Endothelial cell of umbilical vein (primary cell): Measurements from ENCODE around the gene CACNA2D3. TPM values are rescaled to one million over a fixed set of nuclear protein-coding genes. Genes with fewer than 3 reads are reported as not detected.

ENCODE experiments used
- BruUV-seq: library from RNA; stranded (reverse); fragments of 400-500 nt; replicated peaks from 2 replicates; lab custom pipeline; 2021; lab: Mats Ljungman, UMichigan
- CTCF ChIA-PET: fragments of 300-600, 350-600 bp; sonication (Branson Sonifier 250); formaldehyde crosslinking; loops from one replicate; lab custom pipeline; 2021; ENCODE audit warnings: antibody characterized with exemption, inconsistent platforms; lab: Charles Lee
- POLR2A ChIA-PET: fragments of 300-600, 350-600 bp; sonication (Branson Sonifier 250); formaldehyde crosslinking; loops from one replicate; lab custom pipeline; 2021; ENCODE audit warnings: antibody characterized with exemption, inconsistent platforms; lab: Charles Lee
- DNase-seq: peaks from one replicate; pipeline ENCODE4 v3.0.0-alpha.2; 2011; ENCODE audit warnings: low read depth, low spot score
- FAIRE-seq: peaks from 2 replicates; lab custom pipeline; 2011; peaks lifted over from hg19 to GRCh38; lab: Jason Lieb, UNC
- H2AFZ ChIP-seq: 2 replicates; pipeline ENCODE4 v1.6.0; 2012; ENCODE audit warnings: low read depth, low read length, control low read depth, inconsistent platforms
- H3K27ac ChIP-seq: 2 replicates; pipeline ENCODE4 v1.5.1; 2011; ENCODE audit warnings: low read depth, mild to moderate bottlenecking, control low read depth, low read length, moderate library complexity; ENCODE audit not compliant: insufficient read depth
- H3K27me3 ChIP-seq, 2 experiments: 2 replicates each; pipeline versions ENCODE4 v1.6.0 to v1.6.1; 2011; ENCODE audit warnings: low read length in 2 of 2, mixed read lengths in 1 of 2; ENCODE audit not compliant: control insufficient read depth in 2 of 2, insufficient read depth in 2 of 2
- H3K36me3 ChIP-seq, 2 experiments: 2 replicates in 1 of 2; 3 replicates in 1 of 2; pipeline ENCODE4 v1.5.1; 2011; ENCODE audit warnings: low read length in 2 of 2, mild to moderate bottlenecking in 1 of 2, moderate library complexity in 1 of 2; ENCODE audit not compliant: control insufficient read depth in 2 of 2, insufficient read depth in 2 of 2; ENCODE audit errors: extremely low read depth in 1 of 2
- H3K4me1 ChIP-seq: 3 replicates; pipeline ENCODE4 v1.5.1; 2011; ENCODE audit warnings: mild to moderate bottlenecking, low read length; ENCODE audit not compliant: control insufficient read depth, insufficient read depth; ENCODE audit errors: extremely low read depth
- H3K4me2 ChIP-seq: 2 replicates; pipeline ENCODE4 v1.6.1; 2011; ENCODE audit warnings: low read length, control low read depth, mixed read lengths; ENCODE audit not compliant: insufficient read depth
- H3K4me3 ChIP-seq, 3 experiments: fragments of 200-600 bp in 1 of 3; sonication (generic), shearing (Covaris generic) in 1 of 3; replicated peaks in 1 of 3; 2 replicates each; pipeline ENCODE4 v1.5.1; 2011 to 2016; ENCODE audit warnings: control low read depth in 3 of 3, low read length in 3 of 3, mild to moderate bottlenecking in 2 of 3, inconsistent platforms in 1 of 3, low read depth in 1 of 3, moderate library complexity in 1 of 3; ENCODE audit not compliant: insufficient read depth in 1 of 3
- H3K79me2 ChIP-seq: 2 replicates; pipeline ENCODE4 v1.6.0; 2012; ENCODE audit warnings: low read length, inconsistent platforms; ENCODE audit not compliant: control insufficient read depth, insufficient read depth
- H3K9ac ChIP-seq: replicated peaks from 2 replicates; pipeline ENCODE3; 2011; ENCODE audit warnings: low read length, control low read depth; ENCODE audit not compliant: insufficient read depth; ENCODE audit errors: extremely low read depth
- H3K9me1 ChIP-seq: replicated peaks from 3 replicates; pipeline ENCODE4 v1.6.0; 2011; ENCODE audit warnings: mild to moderate bottlenecking, low read length; ENCODE audit not compliant: control insufficient read depth, insufficient read depth; ENCODE audit errors: extremely low read depth
- H3K9me3 ChIP-seq: replicated peaks from 2 replicates; pipeline ENCODE4 v1.5.1; 2012; ENCODE audit warnings: low read length, inconsistent platforms; ENCODE audit not compliant: control insufficient read depth, insufficient read depth
- H4K20me1 ChIP-seq: replicated peaks from 2 replicates; pipeline ENCODE3; 2011; ENCODE audit warnings: mild to moderate bottlenecking, low read length; ENCODE audit not compliant: control insufficient read depth, insufficient read depth; ENCODE audit errors: extremely low read depth
- CTCF ChIP-seq, 2 donors: IDR thresholded peaks; 1 replicate in 1 of 2; 2 replicates in 1 of 2; pipeline ENCODE4 v1.5.1; 2011; ENCODE audit warnings: low read length in 2 of 2, mild to moderate bottlenecking in 2 of 2, moderate library complexity in 2 of 2, control low read depth in 1 of 2, inconsistent platforms in 1 of 2, low read depth in 1 of 2; ENCODE audit not compliant: insufficient read depth in 1 of 2; ENCODE audit errors: extremely low read depth in 1 of 2
- EZH2 ChIP-seq: IDR thresholded peaks from 2 replicates; pipeline ENCODE4 v1.6.1; 2012; ENCODE audit warnings: borderline replicate concordance, low read depth, mild to moderate bottlenecking, moderate library complexity, low read length, inconsistent platforms; ENCODE audit not compliant: severe bottlenecking
- FOS ChIP-seq: IDR thresholded peaks from 2 replicates; pipeline ENCODE4 v1.6.1; 2011; ENCODE audit warnings: mild to moderate bottlenecking, low read length, moderate library complexity, borderline replicate concordance; ENCODE audit not compliant: insufficient read depth
- GATA2 ChIP-seq: IDR thresholded peaks from 2 replicates; pipeline ENCODE4 v1.7.0; 2011; ENCODE audit warnings: low read depth, mild to moderate bottlenecking, moderate library complexity, mixed read lengths, low read length; ENCODE audit not compliant: insufficient read length, insufficient read depth
- JUN ChIP-seq: IDR thresholded peaks from 2 replicates; pipeline ENCODE4 v1.6.1; 2011; ENCODE audit warnings: borderline replicate concordance, low read depth; ENCODE audit not compliant: insufficient read length, insufficient read depth
- MAX ChIP-seq: IDR thresholded peaks from 2 replicates; pipeline ENCODE4 v1.6.1; 2011; ENCODE audit not compliant: insufficient read depth, insufficient read length
- MYC ChIP-seq: IDR thresholded peaks from one replicate; pipeline ENCODE4 v1.6.1; 2011; ENCODE audit warnings: mild to moderate bottlenecking, low read depth, low read length
- POLR2A ChIP-seq: IDR thresholded peaks from 2 replicates; pipeline ENCODE4 v1.6.1; 2012; ENCODE audit warnings: low read depth, mild to moderate bottlenecking, control low read depth, low read length
- POLR2AphosphoS5 ChIP-seq: IDR thresholded peaks from 2 replicates; pipeline ENCODE4 v1.6.1; 2012; ENCODE audit warnings: low read depth, mild to moderate bottlenecking, control low read depth, low read length, moderate library complexity; ENCODE audit not compliant: insufficient read depth
- dilution Hi-C: fragments of 300-500 bp; cut with MboI; formaldehyde crosslinking; loops from one replicate; pipeline ENCODE4 v1.15.0; 2019; ENCODE audit warnings: low sequenced_read_pairs; ENCODE audit not compliant: extremely low pct_ligation_motif_present
- intact Hi-C: fragments of 100-400 bp; cut with micrococcal nuclease; formaldehyde crosslinking; loops from one replicate; pipeline ENCODE4 v1.10.0; 2022
- polyA plus RNA-seq, 4 experiments: library from polyadenylated mRNA; depleted of rRNA in 3 of 4; stranded (reverse) in 3 of 4; unstranded in 1 of 4; fragments of >200 nt; gene quantifications; 2 replicates each; pipeline versions ENCODE4 v1.2.1 to v1.2.3, GENCODE V29; 2011 to 2012; ENCODE audit warnings: missing spikeins in 1 of 4
- total RNA-seq: library from RNA; stranded (reverse); gene quantifications from 2 replicates; pipeline ENCODE4 v1.2.3, GENCODE V29; 2021

Gene CACNA2D3
- total and polyA plus RNA-seq, 2 donors (not counting 3 experiments of a cell fraction or from before 2014, with no cell fraction given) = not detected

GRCh38 chr3:54873059-54874010, 751.0 kb downstream of the CACNA2D3 start:
- dilution Hi-C loops = no loop called here
- intact Hi-C loops = no loop called here
- no peak for TF ChIP-seq POLR2AphosphoS5
- no peak for TF ChIP-seq GATA2
- TF ChIP-seq MYC = no peak
- no peak for TF ChIP-seq POLR2A
- TF ChIP-seq MAX = no peak
- no peak for TF ChIP-seq CTCF (IDR thresholded peaks at IDR 0.05; ENCODE audit: extremely low read depth in 1 of 2, insufficient read depth in 1 of 2, low read depth in 1 of 2, low read length in 2 of 2)
- no peak for TF ChIP-seq JUN
- TF ChIP-seq FOS = no peak
- TF ChIP-seq EZH2 = no peak

More at GRCh38 chr3:54873059-54874010, 751.0 kb downstream of the CACNA2D3 start:
- H2AFZ ChIP-seq = no peak overlapping the region
- H3K79me2 ChIP-seq = no peaks in the 10 kb centered on the region
- H3K36me3 ChIP-seq = no peaks in the 10 kb centered on the region
- no peak overlapping the region for H3K27ac ChIP-seq
- no peaks in the 10 kb centered on the region for H3K9me1 ChIP-seq
- H3K9ac ChIP-seq = no peak overlapping the region
- H4K20me1 ChIP-seq = no peaks in the 10 kb centered on the region
- H3K27me3 ChIP-seq = no peaks in the 10 kb centered on the region
- H3K4me2 ChIP-seq = no peak overlapping the region
- no peaks in the 10 kb centered on the region for H3K4me1 ChIP-seq
- FAIRE-seq (no peak), DNase-seq (no peak)
- peaks cover 6% of the 10 kb centered on the region for H3K9me3 ChIP-seq
- CTCF ChIA-PET = no interaction called here
- no TSS peak for BruUV-seq
- H3K4me3 ChIP-seq = no peak overlapping the region
- POLR2A ChIA-PET = no interaction called here
